Right atrium auricular region (tissue), 2 donors: Measurements from ENCODE around the gene CAPRIN1. TPM values are rescaled to one million over a fixed set of nuclear protein-coding genes. Genes with fewer than 3 reads are reported as not detected.

ENCODE experiments used
- DNase-seq: peaks from one replicate; pipeline ENCODE4 v3.0.0-alpha.2; 2019; ENCODE audit warnings: low spot score
- H3K27ac ChIP-seq, 2 donors: fragments of 200-600 bp; sonication (generic); 1 replicate in 1 of 2; 2 replicates in 1 of 2; pipeline ENCODE4 v1.5.1; 2016 to 2019
- H3K27me3 ChIP-seq, 2 donors: fragments of 200-600 bp; sonication (generic); one replicate each; pipeline versions ENCODE4 v1.5.1 to v1.6.0; 2017 to 2019
- H3K36me3 ChIP-seq: fragments of 200-600 bp; sonication (generic); one replicate; pipeline ENCODE4 v1.5.1; 2016
- H3K4me1 ChIP-seq, 2 donors: fragments of 200-600 bp; sonication (generic); one replicate each; pipeline versions ENCODE4 v1.5.1 to v1.6.0; 2017 to 2019
- H3K4me3 ChIP-seq, 2 donors: fragments of 200-600 bp; sonication (generic); 1 replicate in 1 of 2; 2 replicates in 1 of 2; pipeline ENCODE4 v1.5.1; 2017 to 2019; ENCODE audit warnings: mild to moderate bottlenecking in 1 of 2, moderate library complexity in 1 of 2
- H3K9me3 ChIP-seq, 2 donors: fragments of 200-600 bp; sonication (generic); one replicate each; pipeline ENCODE4 v1.5.1; 2019
- total RNA-seq, 2 donors: library from RNA; depleted of rRNA; stranded (reverse); fragments of >200 nt; gene quantifications; one replicate each; pipeline ENCODE4 v1.1.0, GENCODE V29; 2016
- TF ChIP-seq, protein P1 (sequence below), 2 donors: fragments of 200-600 bp; sonication (generic); IDR thresholded peaks; one replicate each; pipeline ENCODE4 v1.5.1; 2019; ENCODE audit warnings: antibody characterized with exemption in 2 of 2

The CAPRIN1 gene
- total RNA-seq, 2 donors from 2014 or later = 80.1 to 102 TPM

DNA sequence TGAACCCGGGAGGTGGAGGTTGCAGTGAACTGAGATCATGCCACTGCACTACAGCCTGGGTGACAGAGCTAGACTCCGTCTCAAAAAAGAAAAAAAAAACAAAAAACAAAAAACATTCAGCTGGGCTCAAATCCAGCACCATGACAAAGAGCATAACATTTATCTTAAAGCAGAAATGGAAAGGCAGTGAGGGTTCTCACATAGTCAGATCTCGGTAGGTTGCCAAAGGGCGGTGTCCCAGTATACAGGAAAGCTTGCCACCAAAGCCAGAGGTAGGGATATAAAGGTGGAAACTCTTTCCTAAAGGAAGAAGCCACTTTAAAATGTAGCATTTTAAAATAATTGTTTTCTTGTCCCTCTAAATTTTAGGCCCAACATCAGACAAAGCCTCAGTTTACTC, 22.4 kb upstream of the CAPRIN1 start:
- Histone ChIP-seq H3K4me1 (no peaks in the 10 kb centered on the region), H3K27me3 (no peaks in the 10 kb centered on the region), H3K4me3 (no peak overlapping the region), H3K9me3 (no peaks in the 10 kb centered on the region), H3K27ac (no peak overlapping the region), H3K36me3 (no peaks in the 10 kb centered on the region)
- no peak for DNase-seq
- TF ChIP-seq, protein P1, sequence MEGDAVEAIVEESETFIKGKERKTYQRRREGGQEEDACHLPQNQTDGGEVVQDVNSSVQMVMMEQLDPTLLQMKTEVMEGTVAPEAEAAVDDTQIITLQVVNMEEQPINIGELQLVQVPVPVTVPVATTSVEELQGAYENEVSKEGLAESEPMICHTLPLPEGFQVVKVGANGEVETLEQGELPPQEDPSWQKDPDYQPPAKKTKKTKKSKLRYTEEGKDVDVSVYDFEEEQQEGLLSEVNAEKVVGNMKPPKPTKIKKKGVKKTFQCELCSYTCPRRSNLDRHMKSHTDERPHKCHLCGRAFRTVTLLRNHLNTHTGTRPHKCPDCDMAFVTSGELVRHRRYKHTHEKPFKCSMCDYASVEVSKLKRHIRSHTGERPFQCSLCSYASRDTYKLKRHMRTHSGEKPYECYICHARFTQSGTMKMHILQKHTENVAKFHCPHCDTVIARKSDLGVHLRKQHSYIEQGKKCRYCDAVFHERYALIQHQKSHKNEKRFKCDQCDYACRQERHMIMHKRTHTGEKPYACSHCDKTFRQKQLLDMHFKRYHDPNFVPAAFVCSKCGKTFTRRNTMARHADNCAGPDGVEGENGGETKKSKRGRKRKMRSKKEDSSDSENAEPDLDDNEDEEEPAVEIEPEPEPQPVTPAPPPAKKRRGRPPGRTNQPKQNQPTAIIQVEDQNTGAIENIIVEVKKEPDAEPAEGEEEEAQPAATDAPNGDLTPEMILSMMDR (IDR thresholded peaks at IDR 0.05) = no peak

DNA sequence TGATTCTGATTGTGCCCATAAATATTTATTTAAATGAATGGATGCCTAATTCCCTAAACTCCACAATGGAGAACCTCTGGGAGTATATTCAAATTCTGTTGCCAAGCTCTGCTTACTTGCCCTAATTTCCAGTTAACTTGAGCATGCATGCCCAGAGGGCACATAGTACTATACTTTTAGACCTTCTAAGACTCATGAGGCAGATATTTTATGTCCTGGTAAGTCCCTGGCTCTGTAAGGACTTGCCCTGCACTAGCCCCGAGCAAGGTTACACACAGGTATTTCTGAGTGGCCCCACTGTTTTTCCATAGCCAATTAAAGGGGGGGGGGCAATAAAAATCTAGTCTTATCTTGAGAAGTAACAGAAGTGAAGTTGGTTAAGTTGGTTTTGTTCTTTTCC, 21.1 kb upstream of the CAPRIN1 start:
- no peak overlapping the region for H3K27ac ChIP-seq
- H3K9me3 ChIP-seq = no peaks in the 10 kb centered on the region
- TF ChIP-seq, protein P1 (IDR thresholded peaks at IDR 0.05) = no peak
- H3K4me1 ChIP-seq = no peaks in the 10 kb centered on the region
- DNase-seq = no peak
- no peak overlapping the region for H3K4me3 ChIP-seq
- H3K27me3 ChIP-seq = no peaks in the 10 kb centered on the region
- no peaks in the 10 kb centered on the region for H3K36me3 ChIP-seq

DNA sequence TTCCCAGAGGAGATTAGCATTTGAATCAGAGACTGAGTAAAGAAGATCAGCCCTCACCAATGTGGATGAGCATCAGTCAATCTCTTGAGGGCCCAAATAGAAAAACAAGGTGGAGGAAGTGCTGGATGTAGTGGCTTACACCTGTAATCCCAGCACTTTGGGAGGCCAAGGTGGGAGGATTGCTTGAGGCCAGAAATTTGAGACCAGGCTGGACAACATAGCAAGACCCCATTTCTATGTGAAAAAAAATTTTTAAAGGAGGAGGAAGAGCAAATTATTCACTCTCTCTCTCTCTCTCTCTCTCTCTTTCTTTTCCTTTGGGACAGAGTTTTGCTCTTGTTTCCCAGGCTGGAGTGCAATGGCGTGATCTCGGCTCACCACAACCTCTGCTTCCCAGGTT, 18.1 kb upstream of the CAPRIN1 start:
- no peaks in the 10 kb centered on the region for H3K9me3 ChIP-seq
- H3K27ac ChIP-seq = no peak overlapping the region
- H3K4me3 ChIP-seq = no peak overlapping the region
- H3K4me1 ChIP-seq = no peaks in the 10 kb centered on the region
- H3K36me3 ChIP-seq = no peaks in the 10 kb centered on the region
- no peak for DNase-seq
- TF ChIP-seq, protein P1 (IDR thresholded peaks at IDR 0.05) = no peak
- H3K27me3 ChIP-seq = no peaks in the 10 kb centered on the region

DNA sequence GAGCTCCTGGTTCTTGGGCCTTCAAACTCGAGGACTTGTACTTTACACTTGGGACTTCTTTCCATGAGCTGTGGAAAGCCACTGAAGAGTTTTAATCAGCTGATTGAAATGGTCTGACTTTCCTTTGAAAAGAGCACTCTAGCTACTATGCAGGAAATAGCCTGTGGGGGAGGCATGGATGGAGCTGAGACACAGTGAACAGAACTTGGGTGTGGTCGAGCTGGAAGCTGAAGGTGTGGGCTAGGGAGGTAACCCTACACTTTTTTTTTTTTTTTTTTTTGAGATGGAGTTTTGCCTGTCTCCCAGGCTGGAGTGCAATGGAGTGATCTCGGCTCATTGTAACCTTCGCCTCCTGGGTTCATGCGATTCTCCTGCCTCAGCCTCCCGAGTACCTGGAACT, 17.5 kb upstream of the CAPRIN1 start:
- TF ChIP-seq, protein P1 (IDR thresholded peaks at IDR 0.05) = no peak
- Histone ChIP-seq H3K4me1 (no peaks in the 10 kb centered on the region), H3K36me3 (no peaks in the 10 kb centered on the region), H3K27ac (no peak overlapping the region), H3K4me3 (no peak overlapping the region), H3K9me3 (no peaks in the 10 kb centered on the region), H3K27me3 (no peaks in the 10 kb centered on the region)
- DNase-seq = no peak

DNA sequence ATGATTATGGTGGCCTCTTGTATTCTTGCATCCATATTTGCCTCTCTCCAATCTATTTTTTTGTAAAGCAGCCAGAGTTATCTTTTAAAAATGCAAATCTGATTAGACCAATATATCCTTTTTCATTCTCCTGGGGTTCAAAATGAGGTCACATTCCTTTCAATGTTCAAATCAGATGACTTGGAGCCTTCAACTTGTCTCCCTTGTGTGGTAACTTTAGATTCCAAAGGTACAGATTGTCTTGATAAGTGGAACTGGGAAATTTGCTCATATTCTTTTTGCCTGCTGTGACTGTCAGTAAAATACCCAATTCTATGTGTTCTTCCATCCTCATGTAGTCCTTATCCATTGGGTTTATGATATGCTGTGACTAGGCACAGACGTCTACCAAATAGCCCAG, 15.1 kb upstream of the CAPRIN1 start:
- Histone ChIP-seq H3K4me3 (no peak overlapping the region), H3K27me3 (no peaks in the 10 kb centered on the region), H3K27ac (no peak overlapping the region), H3K36me3 (no peaks in the 10 kb centered on the region), H3K9me3 (no peaks in the 10 kb centered on the region), H3K4me1 (no peaks in the 10 kb centered on the region)
- TF ChIP-seq, protein P1 (IDR thresholded peaks at IDR 0.05) = no peak
- no peak for DNase-seq

DNA sequence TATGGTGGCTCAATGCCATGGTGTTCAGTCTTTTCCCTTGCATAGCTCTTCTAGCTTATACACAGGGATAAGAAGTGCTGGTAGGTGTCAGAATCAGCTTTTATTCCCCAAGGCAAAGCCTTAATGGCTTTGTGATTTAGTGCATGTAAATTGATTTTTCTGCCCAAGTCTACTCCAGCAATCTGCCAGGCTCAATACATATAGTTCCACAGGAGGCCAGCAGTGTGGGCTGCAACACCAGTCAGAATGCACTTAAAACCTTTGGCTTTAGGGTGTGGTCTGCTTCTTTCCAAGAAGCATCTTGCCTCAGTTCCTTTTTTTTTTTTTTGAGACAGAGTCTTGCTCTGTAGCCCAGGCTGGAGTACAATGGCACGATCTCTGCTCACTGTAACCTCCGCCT, 14.5 kb upstream of the CAPRIN1 start:
- Histone ChIP-seq H3K36me3 (no peaks in the 10 kb centered on the region), H3K27me3 (no peaks in the 10 kb centered on the region), H3K4me3 (no peak overlapping the region), H3K4me1 (no peaks in the 10 kb centered on the region), H3K9me3 (no peaks in the 10 kb centered on the region), H3K27ac (no peak overlapping the region)
- DNase-seq = no peak
- TF ChIP-seq, protein P1 (IDR thresholded peaks at IDR 0.05) = no peak
